Stimulated activated CD4-positive, alpha-beta T cell treated with anti-CD3 and anti-CD28 coated beads, Interleukin-15, amount 100 ng/mL, for 1 hour (primary cell): Measurements from ENCODE around the gene FGD4.

Source experiments
- DNase-seq, 2 donors: peaks; one replicate each; pipeline ENCODE4 v3.0.0-alpha.2; 2020; ENCODE audit warnings: low read depth in 1 of 2, low spot score in 1 of 2

FGD4 gene

DNA sequence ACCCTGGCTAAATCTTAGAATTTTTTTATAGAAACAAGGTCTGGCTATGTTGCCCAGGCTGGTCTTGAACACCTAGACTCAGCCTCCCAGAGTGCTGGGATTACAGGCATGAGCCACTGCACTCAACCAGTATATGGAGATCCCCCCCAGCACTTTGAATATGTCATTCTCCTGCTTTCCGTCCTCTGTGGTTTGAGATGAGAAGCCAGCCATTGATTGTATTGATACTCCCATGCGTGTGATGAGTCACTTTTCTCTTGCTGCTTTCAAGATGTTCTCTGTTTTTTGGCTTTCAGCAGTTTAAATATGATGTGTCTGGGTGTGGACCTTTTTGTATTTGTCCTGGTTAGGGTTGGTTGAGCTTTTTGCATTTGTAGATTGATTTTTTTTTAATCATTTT, 204.5 kb downstream of the FGD4 start:
- DNase-seq: no peak

- DNase-seq: no peak
Measured at GRCh38 chr12:32604565-32604964, 205.2 kb downstream of the FGD4 start.

- no peak for DNase-seq
Measured at GRCh38 chr12:32605326-32606095, 206.2 kb downstream of the FGD4 start.

- no peak for DNase-seq
Measured at GRCh38 chr12:32606443-32606842, 207.1 kb downstream of the FGD4 start.

DNA sequence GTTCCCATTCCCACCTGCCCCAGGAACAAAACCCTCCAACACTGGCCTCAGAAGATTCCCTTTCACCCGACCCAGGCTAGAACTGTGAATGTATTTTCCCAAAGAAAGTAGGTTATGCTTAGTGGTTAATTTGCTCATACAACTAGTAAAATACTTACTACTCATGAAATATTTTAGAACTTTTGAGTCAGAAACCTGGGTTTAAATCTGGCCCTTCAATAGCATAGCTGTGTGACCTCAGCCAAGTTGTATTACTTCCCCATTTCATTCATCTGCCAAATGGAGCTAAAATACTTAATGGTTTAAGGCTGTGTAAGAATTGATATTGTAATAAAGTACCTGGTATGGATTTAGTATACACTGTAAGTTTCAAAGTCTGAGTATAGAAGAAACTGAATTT, 210.6 kb downstream of the FGD4 start:
- DNase-seq: no peak

DNA sequence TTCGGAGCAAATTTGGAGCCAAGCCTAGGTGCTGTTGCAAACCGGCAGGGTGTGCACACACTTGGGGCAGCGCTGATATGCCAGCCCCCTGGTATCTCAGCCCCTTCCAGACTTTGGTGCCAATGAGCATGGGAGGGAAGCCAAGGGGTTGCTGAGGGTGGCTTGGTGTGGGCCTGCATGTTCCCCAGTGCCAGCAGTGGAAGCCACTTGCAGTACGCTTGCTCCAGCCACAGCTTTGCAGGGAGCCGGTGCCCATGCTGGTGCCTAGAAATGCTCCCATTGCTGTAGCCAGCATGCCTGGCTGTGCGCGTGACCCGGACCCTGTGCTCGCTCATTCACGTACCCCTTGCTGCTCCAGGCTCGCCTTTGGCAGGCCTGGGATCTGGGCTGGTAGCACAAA, 212.6 kb downstream of the FGD4 start:
- DNase-seq: no peak

- DNase-seq: no peak
Measured at GRCh38 chr12:32612658-32613614, 213.6 kb downstream of the FGD4 start.

DNA sequence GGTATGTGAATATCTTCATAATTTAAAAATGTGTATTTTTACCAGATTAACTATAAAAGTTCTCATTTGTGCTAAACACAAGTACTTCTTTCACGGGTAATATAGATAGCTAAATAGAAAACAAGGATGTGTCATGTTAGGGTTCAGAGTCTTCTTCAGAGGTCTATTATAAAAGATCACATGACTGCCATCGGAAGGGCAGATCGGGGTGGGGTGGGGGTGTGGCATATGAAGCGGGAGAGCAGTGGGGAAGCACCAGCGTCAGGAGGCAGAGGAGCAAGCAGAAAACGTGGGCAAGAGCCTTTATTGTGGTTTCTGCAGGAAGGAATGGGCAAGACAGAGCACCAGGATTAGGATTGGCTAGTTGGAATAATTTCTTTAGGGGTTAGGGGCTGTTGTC, 216.1 kb downstream of the FGD4 start:
- DNase-seq: no peak

- DNase-seq: no peak
Measured at GRCh38 chr12:32617534-32617933, 218.2 kb downstream of the FGD4 start.

DNA sequence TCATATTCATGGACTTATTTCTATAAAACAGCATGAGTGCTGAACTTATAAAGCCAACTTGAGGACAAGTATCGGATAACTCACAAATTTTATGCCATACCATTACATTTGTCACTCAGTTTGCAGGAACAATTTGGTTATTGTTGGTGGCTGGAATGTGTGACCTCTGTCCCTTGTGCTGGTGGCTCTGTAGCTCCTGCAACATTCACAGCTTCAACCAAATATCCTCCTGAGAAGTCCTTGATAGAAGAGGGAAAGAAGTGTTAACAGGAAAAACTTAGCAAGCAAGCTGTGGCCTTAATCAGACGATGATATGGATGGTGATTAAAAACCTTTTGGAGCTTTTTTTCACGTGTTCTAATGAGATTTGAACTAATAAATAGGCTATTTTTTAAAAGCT, 218.8 kb downstream of the FGD4 start:
- DNase-seq: no peak

DNA sequence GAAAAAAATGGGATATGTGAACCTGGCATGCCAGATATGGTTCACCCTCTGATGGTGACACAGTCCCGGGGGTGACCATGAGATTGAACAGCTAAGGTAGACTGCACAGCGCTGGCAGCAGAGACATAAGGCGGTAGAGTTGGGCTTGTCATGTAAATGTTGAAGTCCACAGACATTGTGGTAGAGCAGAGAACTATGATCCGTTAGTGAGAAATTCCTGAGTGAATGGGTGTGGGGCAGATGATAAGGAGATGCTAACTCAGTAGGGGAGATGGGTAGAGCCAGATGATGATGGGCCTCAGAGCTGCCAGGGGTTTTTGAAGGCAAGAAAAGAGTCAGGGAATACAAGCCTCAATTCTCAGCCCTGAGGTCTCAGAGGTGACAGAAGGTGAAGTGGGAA, 228.6 kb downstream of the FGD4 start:
- no peak for DNase-seq

- no peak for DNase-seq
Measured at GRCh38 chr12:32641287-32641901, 242.0 kb downstream of the FGD4 start.

GRCh38 chr12:32644431-32644830, 245.1 kb downstream of the FGD4 start:
- no peak for DNase-seq

DNA sequence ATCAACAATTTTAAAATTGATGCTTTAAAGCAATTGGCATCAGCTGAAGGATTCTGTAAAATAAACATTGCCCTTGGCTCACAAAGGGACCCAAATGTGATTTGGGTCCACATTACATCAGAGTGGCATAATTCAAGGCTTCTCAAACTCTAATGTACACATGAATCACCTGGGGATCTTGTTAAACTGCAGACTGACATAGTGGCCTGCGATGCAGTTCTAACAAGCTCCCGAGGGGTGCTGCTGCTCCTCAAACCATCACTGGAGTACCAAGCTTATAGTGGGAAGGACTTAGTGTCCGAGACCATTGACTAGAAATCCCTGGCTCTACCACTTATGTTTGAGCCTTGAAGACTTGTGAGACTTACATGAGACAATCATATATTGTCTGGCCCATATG, 247.9 kb downstream of the FGD4 start:
- DNase-seq: no peak

DNA sequence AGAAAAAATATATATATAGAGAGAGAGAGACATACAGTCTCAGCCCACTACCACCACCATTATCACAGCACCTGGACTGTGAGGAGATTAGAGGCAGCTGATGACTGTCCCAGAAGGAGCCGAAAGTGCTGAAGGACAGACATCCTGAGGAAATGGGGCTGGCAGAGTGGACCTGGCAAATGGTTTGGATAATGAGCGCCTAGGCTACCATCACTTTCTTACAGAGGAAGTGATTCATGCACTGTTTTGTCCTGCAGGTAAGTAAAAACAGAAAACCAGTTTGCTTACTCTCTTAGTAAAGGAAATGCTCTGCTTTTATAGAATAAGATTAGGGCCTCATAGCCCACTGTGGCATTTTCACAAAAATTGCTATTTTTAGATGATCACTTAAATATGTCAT, 251.2 kb downstream of the FGD4 start:
- no peak for DNase-seq

GRCh38 chr12:32651151-32651955, 252.0 kb downstream of the FGD4 start:
- DNase-seq: no peak

- no peak for DNase-seq
Measured at GRCh38 chr12:32651956-32652210, 252.5 kb downstream of the FGD4 start.

DNA sequence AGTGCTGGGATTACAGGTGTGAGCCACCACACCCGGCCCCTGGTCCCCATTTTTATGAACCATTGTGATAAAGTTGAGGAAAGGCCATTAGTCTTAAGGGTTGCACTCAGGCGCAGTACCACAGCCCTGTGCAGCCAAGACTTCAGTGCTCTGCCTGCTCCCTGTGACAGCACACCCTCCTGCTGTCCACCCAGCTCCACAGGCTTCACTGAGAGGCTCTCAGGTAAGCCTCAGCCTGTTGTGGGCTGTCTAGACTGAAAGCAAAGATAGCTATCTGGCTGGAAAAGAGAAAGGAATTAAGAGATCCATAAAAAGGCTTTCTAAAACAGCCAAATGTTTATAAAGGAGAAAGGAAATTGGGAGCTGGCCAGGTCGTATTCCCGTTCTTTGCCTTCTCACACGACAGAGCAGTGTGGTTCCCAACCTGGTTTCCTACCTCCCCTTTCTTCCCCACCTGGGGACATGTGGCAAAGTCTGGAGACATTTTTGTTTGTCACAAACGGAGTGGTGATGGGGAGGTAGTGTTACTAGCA, 260.6 kb downstream of the FGD4 start:
- no peak for DNase-seq

DNA sequence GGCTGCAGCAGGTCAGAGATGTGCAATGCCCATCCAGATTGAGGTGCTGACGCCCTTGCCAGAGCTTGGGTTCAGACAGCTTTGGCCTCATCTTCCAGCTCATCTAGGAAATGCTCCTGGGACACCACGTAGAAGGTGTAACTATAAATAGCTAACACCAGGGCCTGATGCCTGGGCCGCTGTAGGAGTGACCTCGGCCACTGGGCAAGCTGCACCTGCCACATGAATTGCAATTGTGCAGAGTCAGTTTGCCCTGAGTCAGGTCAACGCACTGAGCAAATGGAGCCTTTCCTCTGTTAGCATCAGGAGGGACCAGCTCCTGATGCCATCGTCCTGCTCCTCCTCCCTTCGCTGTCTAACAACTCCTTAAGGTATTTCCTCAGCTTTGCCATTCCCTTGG, 262.3 kb downstream of the FGD4 start:
- DNase-seq: no peak

DNA sequence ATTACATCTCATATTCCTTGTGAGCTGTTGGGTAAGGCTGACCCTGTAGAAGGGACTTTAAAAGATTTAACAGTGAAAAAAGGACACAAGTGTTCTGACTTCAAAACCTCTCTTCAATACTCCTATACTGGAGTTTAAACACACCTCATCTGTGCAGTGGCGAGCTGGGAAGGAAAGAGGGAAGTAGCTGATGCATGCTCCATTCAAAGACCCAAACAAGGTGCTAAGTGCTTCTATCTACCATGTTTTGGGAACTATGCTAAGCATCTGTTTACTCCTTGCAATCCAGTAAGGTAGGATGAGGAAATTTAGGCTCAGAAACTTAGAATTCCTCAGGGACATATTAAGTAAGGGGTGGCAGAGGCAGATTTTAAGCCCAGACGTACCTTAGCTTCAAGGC, 263.3 kb downstream of the FGD4 start:
- no peak for DNase-seq

DNA sequence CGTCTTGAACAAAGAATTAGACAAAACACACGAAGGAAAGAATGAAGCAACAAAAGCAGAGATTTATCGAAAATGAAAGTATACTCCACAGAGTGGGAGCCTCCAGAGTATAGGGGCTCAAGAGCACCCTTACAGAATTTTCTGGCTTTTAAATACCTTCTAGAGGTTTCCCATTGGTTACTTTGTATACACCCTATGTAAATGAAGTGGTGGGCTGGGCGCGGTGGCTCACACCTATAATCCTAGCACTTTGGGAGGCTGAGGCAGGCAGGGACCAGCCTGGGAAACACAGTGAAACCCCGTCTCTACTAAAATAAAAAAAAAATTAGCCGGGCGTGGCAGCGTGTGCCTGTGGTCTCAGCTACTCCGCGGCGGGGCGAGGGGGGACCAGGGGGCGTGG, 266.7 kb downstream of the FGD4 start:
- DNase-seq: no peak
